A549 (cell line): ENCODE data around the gene COX14. TPM values are rescaled to one million over a fixed set of nuclear protein-coding genes. Genes with fewer than 3 reads are reported as not detected.

Source experiments
- ATAC-seq, 2 experiments: fragments of 200-7000 bp in 1 of 2; fragments of >200 bp in 1 of 2; cut with Nextera tagmentation in 1 of 2; cut with Tn5 transposase in 1 of 2; 3 replicates each; pipeline versions ENCODE4 v1.8.0 to v1.9.1; 2018 to 2020; ENCODE audit warnings: mild to moderate bottlenecking in 1 of 2, moderate library complexity in 1 of 2
- CTCF ChIA-PET: fragments of 300-600 bp; sonication (Branson Sonifier 250); formaldehyde crosslinking; extraction: SDS; loops from one replicate; lab custom pipeline; 2021; ENCODE audit warnings: antibody characterized with exemption, inconsistent platforms; lab: Yijun Ruan, JAX
- POLR2A ChIA-PET: fragments of 350-600 bp; formaldehyde crosslinking; extraction: SDS; loops from one replicate; lab custom pipeline; 2021; ENCODE audit warnings: antibody characterized with exemption, inconsistent platforms; lab: Yijun Ruan, JAX
- DNase-seq, 2 experiments: peaks; one replicate each; pipeline versions ENCODE4 v3.0.0 to v3.0.0-alpha.2; 2011 to 2016; ENCODE audit warnings: low read depth in 1 of 2, low spot score in 1 of 2
- FAIRE-seq: peaks from 2 replicates; lab custom pipeline; 2011; peaks lifted over from hg19 to GRCh38; lab: Jason Lieb, UNC
- H3K27ac ChIP-seq, 2 experiments: fragments of >200 bp; sonication (Bioruptor Twin); formaldehyde crosslinking; 3 replicates each; pipeline ENCODE4 v1.5.1; 2016 to 2017
- H3K4me1 ChIP-seq: fragments of >200 bp; sonication (Bioruptor Twin); formaldehyde crosslinking; 3 replicates; pipeline ENCODE4 v1.6.1; 2016
- H3K4me2 ChIP-seq: fragments of >200 bp; sonication (Bioruptor Twin); formaldehyde crosslinking; 3 replicates; pipeline ENCODE4 v1.6.1; 2016
- H3K4me3 ChIP-seq: fragments of >200 bp; sonication (Bioruptor Twin); formaldehyde crosslinking; 3 replicates; pipeline ENCODE4 v1.5.1; 2016
- H3K9me3 ChIP-seq: fragments of >200 bp; sonication (Bioruptor Twin); formaldehyde crosslinking; 3 replicates; pipeline ENCODE4 v1.6.1; 2016
- BCL3 ChIP-seq: fragments of >200 bp; sonication (Bioruptor Twin); formaldehyde crosslinking; IDR thresholded peaks from 3 replicates; pipeline ENCODE4 v1.6.1; 2016
- CEBPB ChIP-seq, 2 experiments: fragments of >200 bp in 1 of 2; sonication (Bioruptor Twin) in 1 of 2; formaldehyde crosslinking in 1 of 2; IDR thresholded peaks; 2 replicates each; pipeline ENCODE4 v1.6.1; 2012 to 2016
- CHD2 ChIP-seq: fragments of 150-350 bp; IDR thresholded peaks from 2 replicates; pipeline ENCODE4 v1.6.1; 2014; ENCODE audit warnings: low read length; ENCODE audit not compliant: partially characterized antibody
- CHD4 ChIP-seq: fragments of 200-600 bp; sonication (generic); IDR thresholded peaks from 2 replicates; pipeline ENCODE4 v1.6.1; 2016; ENCODE audit warnings: antibody characterized with exemption, mild to moderate bottlenecking, borderline replicate concordance
- CTCF ChIP-seq: fragments of >200 bp; sonication (Bioruptor Twin); formaldehyde crosslinking; IDR thresholded peaks from 3 replicates; pipeline ENCODE4 v1.5.1; 2016
- EP300 ChIP-seq, 2 experiments: fragments of >200 bp; sonication (Bioruptor Twin); formaldehyde crosslinking; IDR thresholded peaks; 2 replicates in 1 of 2; 3 replicates in 1 of 2; pipeline ENCODE4 v1.6.1; 2016 to 2017
- FOSB ChIP-seq: fragments of 250-450 bp; sonication (Bioruptor Pico); IDR thresholded peaks from 2 replicates; pipeline ENCODE4 v1.5.0; 2020; ENCODE audit warnings: mild to moderate bottlenecking, moderate library complexity
- GATA3 ChIP-seq: IDR thresholded peaks from 2 replicates; pipeline ENCODE4 v1.6.1; 2012; ENCODE audit warnings: borderline replicate concordance
- HDAC2 ChIP-seq: fragments of 200-600 bp; sonication (generic); IDR thresholded peaks from 2 replicates; pipeline ENCODE4 v1.6.1; 2016
- HOXA7 ChIP-seq: fragments of 250-450 bp; sonication (Bioruptor Pico); IDR thresholded peaks from 2 replicates; pipeline ENCODE4 v1.5.0; 2020; ENCODE audit warnings: mild to moderate bottlenecking, moderate library complexity
- KDM5A ChIP-seq: fragments of 200-600 bp; sonication (generic); IDR thresholded peaks from 2 replicates; pipeline ENCODE4 v1.6.1; 2016; ENCODE audit warnings: antibody characterized with exemption, mild to moderate bottlenecking
- MAZ ChIP-seq: fragments of 150-350 bp; IDR thresholded peaks from 2 replicates; pipeline ENCODE4 v1.6.1; 2014; ENCODE audit warnings: antibody characterized with exemption, low read depth, low read length, borderline replicate concordance
- POLR2A ChIP-seq: IDR thresholded peaks from 2 replicates; pipeline ENCODE4 v1.6.1; 2012; ENCODE audit warnings: mild to moderate bottlenecking, low read length
- RAD21 ChIP-seq, 2 experiments: fragments of >200 bp in 1 of 2; sonication (Bioruptor Twin) in 1 of 2; formaldehyde crosslinking in 1 of 2; IDR thresholded peaks in 1 of 2; conservative IDR thresholded peaks in 1 of 2; 2 replicates in 1 of 2; 3 replicates in 1 of 2; pipeline ENCODE4 v1.6.1; 2012 to 2018; ENCODE audit warnings: inconsistent platforms in 1 of 2
- RCOR1 ChIP-seq: fragments of 150-350 bp; IDR thresholded peaks from 2 replicates; pipeline ENCODE4 v1.6.1; 2014; ENCODE audit warnings: antibody characterized with exemption, low read length, low read depth
- RNF2 ChIP-seq: fragments of 200-600 bp; sonication (generic); IDR thresholded peaks from 2 replicates; pipeline ENCODE4 v1.6.1; 2016; ENCODE audit warnings: low read depth, mild to moderate bottlenecking, antibody characterized with exemption, moderate library complexity, borderline replicate concordance
- SMC3 ChIP-seq: fragments of >200 bp; sonication (Bioruptor Twin); formaldehyde crosslinking; IDR thresholded peaks from 3 replicates; pipeline ENCODE4 v1.6.1; 2018; ENCODE audit warnings: inconsistent platforms
- SREBF2 ChIP-seq: fragments of 450-650 bp; IDR thresholded peaks from 2 replicates; pipeline ENCODE4 v1.6.1; 2014; ENCODE audit warnings: mild to moderate bottlenecking, moderate library complexity
- TFCP2L1 ChIP-seq: fragments of 250-450 bp; sonication (Bioruptor Pico); IDR thresholded peaks from 2 replicates; pipeline ENCODE4 v1.5.0; 2021; ENCODE audit warnings: mild to moderate bottlenecking
- ZFP36 ChIP-seq: fragments of 450-650 bp; IDR thresholded peaks from 2 replicates; pipeline ENCODE4 v1.6.1; 2014; ENCODE audit warnings: borderline replicate concordance; ENCODE audit not compliant: partially characterized antibody
- WGBS: methylation state at CpG from one replicate; pipeline ENCODE4 v1.1.6; 2017; ENCODE audit errors: missing lambda C conversion rate; 5-methylcytosine and 5-hydroxymethylcytosine counted together
- polyA plus RNA-seq, 4 experiments: library from polyadenylated mRNA; depleted of rRNA in 3 of 4; stranded (reverse); fragments of >200 nt; fragmentation: RNase III in 1 of 4; extraction: RNeasy Plus Mini Kit Qiagen cat#74134 plus additional on column Dnase treatment in 1 of 4; gene quantifications; 2 replicates in 3 of 4; 3 replicates in 1 of 4; pipeline ENCODE4 v1.2.3, GENCODE V29; 2011 to 2017
- TF ChIP-seq, protein P1 (sequence below): fragments of 250-450 bp; sonication (Bioruptor Pico); IDR thresholded peaks from 2 replicates; pipeline ENCODE4 v1.5.0; 2021; ENCODE audit warnings: mild to moderate bottlenecking, moderate library complexity, borderline replicate concordance

The COX14 gene
- polyA plus RNA-seq, 2 of the 4 experiments (the other 2 are of a cell fraction): 93.3 to 134 TPM

GRCh38 chr12:50072198-50072907 is 39.7 kb upstream of the COX14 start (continued):
- TF ChIP-seq, protein P1, sequence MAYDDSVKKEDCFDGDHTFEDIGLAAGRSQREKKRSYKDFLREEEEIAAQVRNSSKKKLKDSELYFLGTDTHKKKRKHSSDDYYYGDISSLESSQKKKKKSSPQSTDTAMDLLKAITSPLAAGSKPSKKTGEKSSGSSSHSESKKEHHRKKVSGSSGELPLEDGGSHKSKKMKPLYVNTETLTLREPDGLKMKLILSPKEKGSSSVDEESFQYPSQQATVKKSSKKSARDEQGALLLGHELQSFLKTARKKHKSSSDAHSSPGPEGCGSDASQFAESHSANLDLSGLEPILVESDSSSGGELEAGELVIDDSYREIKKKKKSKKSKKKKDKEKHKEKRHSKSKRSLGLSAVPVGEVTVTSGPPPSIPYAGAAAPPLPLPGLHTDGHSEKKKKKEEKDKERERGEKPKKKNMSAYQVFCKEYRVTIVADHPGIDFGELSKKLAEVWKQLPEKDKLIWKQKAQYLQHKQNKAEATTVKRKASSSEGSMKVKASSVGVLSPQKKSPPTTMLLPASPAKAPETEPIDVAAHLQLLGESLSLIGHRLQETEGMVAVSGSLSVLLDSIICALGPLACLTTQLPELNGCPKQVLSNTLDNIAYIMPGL (CRISPR knock-in tag): no peak
- TF ChIP-seq HDAC2: no peak
- TF ChIP-seq POLR2A: no peak
- no peak for TF ChIP-seq CEBPB (IDR thresholded peaks at IDR 0.05)
- TF ChIP-seq GATA3: no peak
- no peak for TF ChIP-seq MAZ
- no peak for TF ChIP-seq CTCF
- TF ChIP-seq ZFP36: no peak
- no peak for TF ChIP-seq CHD2

GRCh38 chr12:50073206-50073605 is 38.8 kb upstream of the COX14 start:
- FAIRE-seq: no peak
- WGBS: 79% methylated on average over 7 of the region's 7 CpGs
- POLR2A ChIA-PET: no interaction called here
- Histone ChIP-seq H3K9me3 (no peaks in the 10 kb centered on the region), H3K4me2 (no peak overlapping the region), H3K27ac (no peak overlapping the region), H3K4me3 (no peak overlapping the region), H3K4me1 (peaks cover 16% of the 10 kb centered on the region)
- CTCF ChIA-PET: interaction anchor here (0.6 to 33.6 kb wide), 12 partner anchors 9 to 242 kb away, joined by 3 to 708 read pairs (median 14); partner anchors contain the start of genes AQP5, AQP6, CERS5 and SMARCD1
- DNase-seq: no peak
- TF ChIP-seq SMC3 (no peak), TFCP2L1 (CRISPR knock-in tag) (no peak), RAD21 (conservative IDR thresholded peaks at IDR 0.05 in 1 of 2, IDR thresholded peaks at IDR 0.05 in 1 of 2) (no peak), KDM5A (no peak), EP300 (IDR thresholded peaks at IDR 0.05) (no peak), FOSB (CRISPR knock-in tag) (no peak), SREBF2 (no peak), HOXA7 (CRISPR knock-in tag) (no peak), RCOR1 (no peak), CHD4 (no peak), MAZ (no peak), BCL3 (no peak), CTCF (no peak), RNF2 (no peak)
- TF ChIP-seq, protein P1 (CRISPR knock-in tag): no peak
- ATAC-seq: no peak
